HG02938 (cell line): ENCODE results near the gene UNC13C.

Experiments
- ATAC-seq: cut with Tn5 transposase; IDR thresholded peaks from one replicate; pipeline ENCODE4 v1.9.1; 2021; ENCODE audit warnings: mild to moderate bottlenecking, moderate library complexity; ENCODE audit not compliant: unreplicated experiment

The UNC13C gene

DNA sequence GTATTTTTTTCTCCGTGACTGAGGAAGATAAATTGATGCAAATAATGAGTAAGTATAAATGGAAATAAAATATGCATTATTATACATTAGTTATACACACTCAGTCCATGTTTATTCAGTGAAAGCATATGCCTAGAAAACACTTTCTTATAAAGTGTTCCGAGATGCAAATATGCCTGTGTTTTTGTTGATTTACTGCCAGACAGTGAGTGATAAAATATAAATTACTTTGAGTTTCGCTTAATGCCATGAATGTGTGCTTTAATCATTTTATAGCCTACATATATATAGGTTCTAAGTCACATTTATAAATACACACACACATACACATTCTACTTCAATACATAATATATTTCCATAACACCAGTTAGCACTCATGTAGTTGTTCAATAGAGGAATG is 569.2 kb downstream of the UNC13C start:
- no peak for ATAC-seq

DNA sequence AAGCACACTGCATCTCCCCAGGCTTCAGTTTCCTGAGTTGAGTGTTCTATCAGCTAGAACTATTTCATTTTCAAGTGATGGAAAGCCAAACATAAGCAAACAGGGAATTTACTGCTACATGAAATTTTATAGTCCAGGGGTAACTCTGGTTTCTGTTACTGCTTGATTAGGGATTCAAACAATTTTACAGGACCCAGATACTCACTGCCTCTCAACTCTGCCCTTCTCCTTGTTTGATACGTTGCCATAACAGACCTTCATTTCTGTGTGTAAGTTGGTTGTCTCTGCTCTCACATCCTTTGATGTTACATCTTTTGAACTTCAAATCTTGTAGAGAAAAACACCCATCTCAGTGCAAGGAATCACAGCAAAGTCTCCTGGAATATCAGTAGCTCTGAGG is 572.7 kb downstream of the UNC13C start:
- no peak for ATAC-seq

DNA sequence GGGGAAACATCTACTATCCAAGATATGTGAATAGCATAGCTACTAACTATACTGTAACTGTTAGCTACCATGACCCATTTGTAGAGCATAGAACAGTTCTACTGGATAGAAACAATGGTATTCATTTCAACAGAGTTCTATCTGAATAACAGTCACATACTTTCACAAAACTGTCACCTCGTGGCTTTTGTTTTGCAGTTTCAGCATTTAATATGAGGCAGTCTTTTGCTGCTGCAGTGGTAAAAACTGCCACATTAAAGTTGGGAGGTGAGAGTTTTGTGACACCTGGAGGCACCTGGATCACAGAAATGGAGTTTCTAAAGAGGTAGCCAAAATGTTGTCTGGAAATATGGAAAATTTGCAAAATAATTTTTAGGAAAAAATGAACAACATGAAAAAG is 578.0 kb downstream of the UNC13C start:
- ATAC-seq, result no peak

DNA sequence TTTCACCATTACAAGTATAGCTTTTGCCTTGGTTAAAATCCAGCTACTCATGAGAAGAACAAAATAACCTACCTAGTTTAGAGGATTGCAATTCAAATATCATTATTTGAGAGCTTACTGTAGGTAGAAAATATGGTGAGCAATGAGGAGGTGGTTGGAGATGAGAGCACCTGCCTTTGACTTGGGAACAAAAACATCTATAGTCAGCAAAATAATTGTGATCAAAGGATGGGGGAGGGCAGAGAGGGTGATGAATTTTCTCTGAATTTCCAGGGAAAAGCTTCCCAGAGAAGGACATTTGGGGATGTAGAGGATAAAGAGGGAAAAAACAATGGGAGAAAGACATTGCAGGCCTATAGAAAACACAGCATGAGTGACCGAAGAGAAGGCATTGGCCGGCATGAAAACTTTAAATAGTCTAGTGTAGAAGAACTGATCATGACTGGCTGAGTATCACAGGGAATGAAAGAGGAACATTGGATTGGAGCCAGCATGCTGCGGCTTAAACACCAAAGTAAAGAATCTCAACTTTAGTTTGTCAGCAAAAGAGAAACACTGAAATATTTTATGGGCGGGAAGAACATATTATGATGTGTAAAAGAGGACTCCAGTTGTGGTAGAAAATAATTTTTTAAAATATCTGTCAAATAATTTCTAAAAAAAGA is 581.3 kb downstream of the UNC13C start:
- ATAC-seq, result no peak

DNA sequence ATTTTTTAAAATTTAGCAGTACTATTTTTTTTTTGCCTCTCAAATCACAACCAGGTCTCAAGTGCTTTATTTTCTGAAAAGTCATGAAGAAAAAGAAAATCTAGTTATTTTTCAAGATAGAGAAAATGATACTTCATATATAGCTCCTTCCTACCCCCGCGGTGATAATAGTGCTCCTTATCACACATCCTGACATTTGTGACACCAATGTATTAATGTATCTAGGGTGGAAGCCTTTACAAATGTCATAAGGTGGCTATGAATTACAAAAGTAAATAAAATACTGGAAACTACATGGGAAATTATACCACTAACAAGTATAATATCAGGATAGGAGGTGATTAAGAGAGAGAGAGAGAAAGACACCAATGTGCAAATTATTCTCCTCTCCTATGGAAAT is 582.2 kb downstream of the UNC13C start:
- no peak for ATAC-seq

DNA sequence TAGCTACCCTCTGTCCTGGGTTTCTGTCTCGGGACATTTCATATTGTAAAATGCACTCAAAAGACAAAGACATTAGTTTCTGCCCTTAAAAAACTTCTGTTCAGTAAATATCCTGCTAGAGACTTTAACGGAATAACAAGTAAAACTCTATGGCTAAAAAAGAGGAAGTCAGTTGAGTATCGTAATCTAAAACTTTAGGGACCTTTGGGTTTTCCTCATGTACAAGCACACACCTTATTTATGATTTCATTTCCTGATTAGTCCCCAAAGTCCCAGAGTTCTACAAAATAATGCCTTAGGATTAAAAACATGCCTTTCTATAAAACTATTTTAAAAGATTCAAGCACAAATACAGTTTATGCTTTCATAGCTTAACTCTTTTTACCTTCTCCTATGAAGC is 585.9 kb downstream of the UNC13C start:
- ATAC-seq, result no peak

DNA sequence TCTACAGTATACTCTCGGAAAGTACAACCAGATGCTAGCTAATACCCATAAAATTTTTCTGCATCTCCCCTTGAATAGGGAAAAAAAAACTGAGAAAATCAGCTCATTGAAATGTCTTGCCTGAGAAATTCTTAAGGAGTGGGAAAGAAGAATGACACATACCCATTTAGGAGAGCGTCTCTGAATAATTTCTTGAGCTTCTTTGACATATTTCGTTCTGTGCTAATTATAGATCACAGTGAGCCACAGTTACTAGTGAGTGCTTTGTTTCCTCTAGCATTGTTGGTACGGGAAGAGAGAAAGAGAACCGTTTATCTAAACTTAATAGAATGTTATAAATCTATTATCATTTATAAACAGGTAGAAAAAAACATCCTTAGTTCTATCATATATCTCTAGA is 588.4 kb downstream of the UNC13C start:
- ATAC-seq, result no peak

DNA sequence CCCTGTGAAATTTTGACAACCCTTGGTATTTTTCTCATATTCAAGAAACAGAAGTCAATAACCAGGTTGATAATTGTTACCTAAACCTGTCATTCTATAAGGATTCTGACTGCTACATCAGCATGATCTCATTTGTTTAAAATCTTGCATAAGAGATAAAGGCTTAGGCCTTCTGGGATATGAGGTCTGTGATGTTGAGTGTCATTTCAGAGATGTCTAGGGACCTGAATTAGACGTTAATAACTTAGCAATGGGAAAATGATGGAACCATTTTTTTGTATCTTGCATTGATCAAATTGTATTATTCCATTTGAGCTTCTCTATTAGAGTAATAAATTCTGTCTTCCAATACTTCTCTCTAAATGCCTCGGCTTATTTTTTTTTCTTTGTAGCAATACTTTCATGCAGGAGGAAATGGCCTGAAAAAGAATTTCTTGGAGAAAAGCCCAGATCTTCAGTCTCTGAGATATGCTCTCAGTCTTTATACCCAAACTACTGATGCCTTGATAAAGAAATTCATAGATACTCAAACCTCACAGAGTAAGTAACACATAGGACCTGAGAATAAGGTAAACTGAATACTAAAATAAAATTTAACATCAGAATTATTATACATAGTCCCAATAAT is 589.3 kb downstream of the UNC13C start:
- ATAC-seq, result no peak

DNA sequence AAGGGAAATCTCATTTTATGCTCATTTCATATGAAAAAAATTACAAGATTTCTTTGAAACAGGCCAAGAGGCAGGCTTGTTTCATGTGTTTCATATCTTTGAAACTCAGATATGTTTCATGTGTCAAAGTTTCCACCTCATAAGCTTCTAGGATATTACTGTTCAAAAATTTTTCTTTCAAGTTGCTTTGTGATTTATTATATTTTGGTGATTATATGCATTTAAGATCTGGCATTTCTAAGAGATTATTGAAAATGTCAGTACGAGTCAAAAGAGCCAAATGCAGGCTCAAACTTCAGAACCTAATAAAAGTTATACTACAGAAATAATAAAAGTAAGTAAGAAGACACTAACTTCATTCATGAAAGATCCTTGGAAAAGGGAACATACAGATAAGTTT is 590.1 kb downstream of the UNC13C start:
- ATAC-seq, result no peak

DNA sequence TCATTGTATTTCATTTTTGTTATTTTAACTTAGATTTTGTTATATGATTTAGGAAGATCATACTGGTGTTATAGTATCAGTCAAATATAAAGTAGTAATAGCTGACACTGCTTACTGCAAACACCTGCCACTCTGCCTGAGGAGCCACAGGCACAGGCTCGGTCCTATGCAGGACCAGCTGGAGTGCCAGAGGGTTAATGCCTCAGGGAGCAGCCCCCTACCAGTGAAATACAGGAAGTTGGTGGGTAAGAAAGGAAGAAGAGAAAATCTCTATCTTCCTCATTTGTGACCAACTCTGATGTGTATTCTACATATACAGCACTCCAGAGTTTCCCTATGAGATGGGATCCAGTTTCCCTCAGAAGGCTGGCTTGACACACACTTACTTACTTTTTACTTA is 593.3 kb downstream of the UNC13C start:
- no peak for ATAC-seq

DNA sequence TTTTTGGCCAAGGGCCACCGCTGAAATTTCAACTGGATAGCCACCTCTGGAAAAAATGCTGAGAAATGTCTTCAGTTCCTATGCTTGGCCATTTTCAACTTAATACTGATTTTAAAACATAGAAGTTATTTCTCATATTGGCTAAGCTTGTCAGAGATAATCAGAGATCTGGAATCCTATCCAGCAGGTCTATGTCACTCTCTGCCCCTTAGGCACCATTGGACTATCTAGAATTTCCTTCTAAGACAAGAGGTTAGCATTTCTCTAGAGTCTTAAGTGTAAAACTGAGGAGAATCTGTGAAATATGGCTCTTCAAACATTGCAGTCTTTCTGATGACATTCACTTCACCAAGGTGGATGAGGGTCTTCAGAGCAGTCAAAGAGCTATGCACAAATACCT is 597.3 kb downstream of the UNC13C start:
- no peak for ATAC-seq

DNA sequence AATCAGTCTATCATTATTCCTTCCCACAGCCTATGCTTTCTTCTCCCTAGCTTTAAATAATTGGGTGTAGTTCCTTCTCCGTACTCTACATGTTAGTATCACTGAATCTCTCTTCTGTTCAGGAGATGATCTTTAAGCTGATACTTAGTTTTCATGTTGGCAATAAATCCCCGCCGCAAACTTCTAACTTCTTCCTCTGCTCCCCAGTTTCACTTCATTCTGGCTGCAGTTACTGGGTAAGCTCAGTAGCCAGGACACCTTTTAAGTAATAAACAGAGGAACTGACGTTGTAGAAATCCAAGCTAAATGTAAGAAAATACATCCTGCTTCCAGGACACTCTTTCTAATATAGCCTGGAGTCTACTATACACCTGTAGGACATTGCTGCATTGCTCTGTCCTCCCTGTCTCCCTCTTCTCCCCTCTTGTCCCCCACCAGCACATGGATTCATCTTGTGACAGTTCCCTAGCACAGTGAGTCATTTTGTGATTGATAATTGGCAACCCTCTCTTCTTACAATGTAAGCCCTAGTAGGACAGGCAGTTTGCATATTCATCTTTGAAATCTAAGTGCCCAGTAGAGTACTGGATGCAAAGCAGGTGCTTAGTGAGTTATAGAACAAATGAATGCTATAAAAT is 598.2 kb downstream of the UNC13C start:
- ATAC-seq, result no peak

DNA sequence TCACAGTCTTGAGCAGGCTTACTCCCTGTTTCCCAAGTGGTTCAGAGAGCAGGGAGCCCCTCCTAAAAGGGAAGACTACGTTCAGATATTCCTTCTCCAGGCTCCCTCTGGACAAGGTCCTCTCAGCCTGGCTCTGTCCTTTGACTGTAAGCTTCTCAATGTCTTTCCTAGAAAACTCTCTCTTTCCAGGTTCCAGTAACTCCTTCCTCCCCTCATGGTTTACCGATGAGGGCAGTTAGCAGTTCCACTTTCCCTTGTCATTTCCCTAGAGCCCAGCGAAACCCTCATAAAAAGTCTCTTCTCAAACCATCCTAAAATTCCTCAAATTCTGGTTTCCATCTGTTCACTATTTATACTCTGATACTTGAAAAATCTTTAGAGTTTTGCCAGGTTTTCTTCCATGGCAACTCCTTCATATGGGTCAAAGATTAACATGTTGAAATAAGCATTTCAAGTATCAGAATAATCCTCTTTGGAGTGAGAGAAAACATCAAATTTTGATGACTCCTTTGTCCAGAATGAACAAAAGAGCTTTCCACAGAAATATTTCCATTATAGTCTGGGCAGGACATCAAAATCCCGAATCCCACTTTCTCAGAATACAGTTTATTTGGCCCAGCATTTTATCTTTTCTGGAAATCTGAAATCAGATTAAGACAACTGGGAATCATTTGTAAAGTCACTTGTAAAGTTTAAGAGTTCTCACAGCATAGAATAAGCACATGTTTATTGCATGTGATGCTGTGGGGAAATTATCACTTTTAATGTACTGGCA is 599.4 kb downstream of the UNC13C start:
- no peak for ATAC-seq

DNA sequence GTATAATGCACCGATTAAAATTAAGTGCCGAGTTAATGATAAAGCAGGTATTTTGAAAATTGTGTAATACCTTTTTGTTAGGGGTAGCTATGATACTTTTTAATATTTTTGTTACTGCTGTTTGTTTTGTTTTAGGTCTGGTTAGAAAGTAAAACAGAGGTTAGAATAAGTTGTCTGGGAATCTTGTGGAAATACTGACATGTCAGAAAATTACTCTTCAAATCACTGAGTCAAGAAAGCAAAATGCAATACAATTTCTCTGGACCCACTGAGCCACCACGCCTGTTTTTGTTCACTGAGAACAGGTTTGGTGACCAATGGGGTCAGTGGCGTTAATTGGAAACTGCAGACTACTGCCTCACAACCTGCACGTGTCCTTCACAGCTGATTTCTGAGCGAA is 601.6 kb downstream of the UNC13C start:
- ATAC-seq, result no peak

DNA sequence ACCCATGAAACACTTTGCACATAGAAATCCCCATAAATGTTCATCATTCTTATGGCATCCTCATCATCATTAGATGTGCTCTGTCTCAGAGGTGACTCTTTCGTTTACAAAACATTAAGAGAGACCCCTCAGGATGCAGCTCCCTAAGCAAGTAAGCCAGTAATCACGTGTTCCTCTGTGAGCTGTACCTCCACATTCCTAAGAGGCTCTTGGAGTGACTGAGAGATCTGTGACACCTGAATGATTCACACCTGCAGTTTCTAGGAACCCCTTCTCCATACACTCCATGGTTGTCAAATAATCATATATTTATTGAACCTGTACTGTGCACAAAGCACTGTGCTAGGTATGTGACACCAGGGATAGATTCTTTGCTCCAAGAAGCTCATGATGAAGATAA is 602.4 kb downstream of the UNC13C start:
- no peak for ATAC-seq

DNA sequence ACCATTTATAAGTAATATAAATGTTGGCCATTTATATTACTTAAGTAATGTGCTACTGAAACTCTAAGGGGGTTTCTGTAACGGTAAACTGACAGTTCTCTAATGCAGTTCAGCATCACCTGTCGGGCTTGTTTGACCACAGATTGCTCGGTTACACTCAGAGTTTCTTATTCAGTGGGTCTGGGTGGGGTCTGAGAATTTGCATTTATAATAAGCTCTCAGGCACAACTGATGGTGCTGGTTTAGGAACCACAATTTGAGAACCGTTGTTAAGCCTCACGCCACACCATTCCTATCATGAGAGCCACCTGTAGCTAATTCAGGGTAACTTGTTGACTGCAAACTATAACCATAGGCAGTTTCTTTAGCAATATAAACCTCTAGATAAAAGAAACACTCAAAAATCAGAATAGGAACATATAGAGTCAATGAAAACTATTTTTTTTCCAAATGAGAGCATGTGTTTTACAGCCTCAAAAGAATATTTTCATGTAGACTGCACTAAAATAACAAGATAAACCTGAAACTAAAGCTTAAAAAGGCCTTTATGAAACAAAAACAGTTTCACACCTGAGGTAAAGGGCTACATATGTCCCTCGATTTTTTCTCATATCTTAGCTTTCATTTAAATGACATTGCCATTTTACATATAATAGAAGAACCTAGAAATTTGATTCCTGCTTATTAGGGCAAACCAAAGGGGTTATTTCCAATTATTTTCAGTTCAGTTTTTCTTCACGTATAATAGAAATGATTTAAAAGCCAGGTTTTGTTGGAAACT is 604.8 kb downstream of the UNC13C start:
- no peak for ATAC-seq

DNA sequence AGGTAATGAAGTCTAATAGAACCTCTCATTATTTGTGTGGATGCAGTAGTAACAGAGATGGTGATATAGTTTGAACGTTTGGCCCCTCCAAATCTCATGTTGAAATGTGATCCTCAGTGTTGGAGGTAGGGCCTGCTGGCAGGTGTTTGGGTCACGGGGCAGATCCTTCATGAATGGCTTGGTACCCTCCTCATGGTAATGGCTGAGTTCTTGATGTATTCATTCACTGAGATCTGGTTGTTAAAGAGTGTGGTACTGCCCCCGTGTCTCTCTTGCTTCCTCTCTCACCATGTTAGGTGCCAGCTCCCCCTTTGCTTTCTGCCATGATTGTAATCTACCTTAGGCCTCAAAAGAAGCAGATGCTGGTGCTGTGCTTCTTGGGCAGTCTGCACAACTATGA is 606.8 kb downstream of the UNC13C start:
- ATAC-seq, result no peak

DNA sequence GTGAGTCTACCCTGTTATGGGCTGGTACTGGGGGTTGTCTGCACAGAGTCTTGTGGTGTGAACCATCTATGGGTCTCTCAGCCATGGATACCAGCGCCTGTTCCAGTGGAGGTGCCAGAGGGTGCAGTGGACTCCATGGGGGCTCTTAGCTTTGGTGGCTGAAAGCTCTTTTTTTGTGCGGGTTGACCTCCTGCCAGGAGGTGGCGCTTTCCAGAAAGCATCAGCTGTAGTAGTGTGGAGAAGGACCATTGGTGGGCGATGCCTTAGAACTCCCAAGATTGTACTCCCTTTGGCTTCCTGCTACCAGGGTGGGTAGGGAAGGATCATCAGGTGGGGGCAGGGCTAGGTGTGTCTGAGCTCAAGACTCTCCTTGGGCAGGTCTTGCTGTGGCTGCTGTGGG is 615.9 kb downstream of the UNC13C start:
- no peak for ATAC-seq

DNA sequence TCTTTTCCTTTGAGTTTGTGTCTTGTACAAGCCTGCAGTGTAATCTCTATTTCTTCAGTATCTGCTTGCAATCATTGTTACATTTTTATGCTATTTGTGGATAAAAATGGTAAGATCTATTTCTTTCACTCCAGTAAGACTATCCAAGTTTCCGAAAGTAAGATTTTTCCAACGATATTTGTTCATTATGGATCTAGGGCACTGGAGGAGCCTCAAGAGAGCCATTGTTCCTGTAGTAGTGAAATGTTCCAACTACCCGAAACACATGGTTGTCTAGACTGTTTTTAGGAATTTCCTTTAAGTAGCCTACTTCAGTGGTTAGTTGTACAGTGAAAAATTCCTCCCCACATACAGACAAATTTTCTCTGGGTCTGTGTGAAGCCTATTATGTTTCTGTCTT is 621.1 kb downstream of the UNC13C start:
- no peak for ATAC-seq

DNA sequence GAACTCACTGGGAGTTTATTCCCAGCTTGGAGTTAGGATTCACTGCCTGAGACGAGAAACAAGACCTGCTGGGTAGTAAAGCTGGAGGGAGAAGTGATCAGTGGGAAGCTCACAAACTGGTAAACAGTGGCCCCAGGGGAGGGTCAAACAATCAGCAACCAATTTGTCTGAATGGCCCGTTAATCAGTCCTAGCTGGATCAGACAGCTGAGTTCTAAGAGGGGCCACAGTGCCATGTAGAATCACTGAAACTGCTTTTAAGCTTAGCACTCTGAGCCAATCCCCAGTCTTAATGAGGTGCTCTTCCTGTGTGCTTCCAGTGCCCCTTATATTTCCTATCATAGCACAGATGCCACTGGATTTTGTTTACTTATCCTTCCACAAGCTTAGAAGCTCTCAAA is 626.8 kb downstream of the UNC13C start:
- no peak for ATAC-seq

DNA sequence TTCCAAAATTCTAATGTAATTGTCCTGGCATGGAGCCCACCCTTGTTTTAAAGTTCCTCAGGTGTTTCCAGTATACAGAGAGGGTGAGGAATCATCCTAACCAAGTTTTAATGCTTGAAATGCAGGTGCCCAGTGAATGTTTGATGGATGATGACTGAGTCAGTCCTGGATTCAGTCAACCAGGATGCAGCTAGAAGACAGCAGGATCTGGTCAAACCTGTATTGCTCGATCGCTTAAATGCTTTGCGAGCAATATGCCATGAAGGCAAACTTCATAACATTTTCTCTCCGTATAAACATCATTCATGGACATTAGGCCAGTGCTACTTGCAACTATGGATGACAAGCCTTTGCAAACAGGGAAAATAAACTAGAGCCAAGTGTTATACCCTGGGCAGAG is 627.3 kb downstream of the UNC13C start:
- ATAC-seq, result no peak
